IMR-90 (cell line): ENCODE data around the gene AFAP1L1. TPM values are rescaled to one million over a fixed set of nuclear protein-coding genes. Genes with fewer than 3 reads are reported as not detected.

Source experiments
- ATAC-seq: fragments of 200-7000 bp; cut with Tn5 transposase; 2 replicates; pipeline ENCODE4 v1.9.1; 2020; ENCODE audit warnings: low read depth, mild to moderate bottlenecking, moderate library complexity
- BruUV-seq: library from RNA; stranded (reverse); fragments of 400-500 nt; replicated peaks from 2 replicates; lab custom pipeline; 2021; lab: Mats Ljungman, UMichigan
- CTCF ChIA-PET: fragments of 300-600 bp; formaldehyde crosslinking; extraction: SDS; loops from one replicate; lab custom pipeline; 2021; ENCODE audit warnings: antibody characterized with exemption; lab: Yijun Ruan, JAX
- POLR2A ChIA-PET: fragments of 300-600 bp; sonication (Branson Sonifier 250); formaldehyde crosslinking; loops from one replicate; lab custom pipeline; 2022; ENCODE audit warnings: antibody characterized with exemption; ENCODE audit not compliant: unreplicated experiment; lab: Charles Lee
- DNase-seq: peaks from one replicate; pipeline ENCODE4 v3.0.0; 2013
- H2AFZ ChIP-seq: replicated peaks from 2 replicates; pipeline ENCODE3; 2013; ENCODE audit warnings: low read length, mild to moderate bottlenecking; ENCODE audit not compliant: poor library complexity
- H2AK5ac ChIP-seq: 2 replicates; pipeline ENCODE4 v1.6.1; 2013; ENCODE audit warnings: low read depth, low read length, inconsistent platforms
- H2AK9ac ChIP-seq: replicated peaks from 2 replicates; pipeline ENCODE3; 2013; ENCODE audit warnings: mild to moderate bottlenecking, low read depth, low read length, moderate library complexity; ENCODE audit not compliant: poor library complexity
- H2BK120ac ChIP-seq: 2 replicates; pipeline ENCODE4 v1.6.1; 2013; ENCODE audit warnings: low read depth, low read length, inconsistent platforms
- H2BK15ac ChIP-seq: 3 replicates; pipeline ENCODE4 v1.6.1; 2013; ENCODE audit warnings: low read depth, low read length, inconsistent platforms
- H2BK20ac ChIP-seq: 2 replicates; pipeline ENCODE4 v1.6.1; 2013; ENCODE audit warnings: low read depth, mild to moderate bottlenecking, inconsistent platforms, low read length, moderate library complexity
- H2BK5ac ChIP-seq: 2 replicates; pipeline ENCODE4 v1.6.1; 2013; ENCODE audit warnings: mild to moderate bottlenecking, low read depth, low read length, inconsistent platforms; ENCODE audit not compliant: poor library complexity, severe bottlenecking
- H3K14ac ChIP-seq: replicated peaks from 2 replicates; pipeline ENCODE4 v1.6.1; 2013; ENCODE audit warnings: low read depth, low read length, inconsistent platforms
- H3K18ac ChIP-seq: 2 replicates; pipeline ENCODE4 v1.6.1; 2013; ENCODE audit warnings: low read depth, low read length, control low read depth
- H3K23ac ChIP-seq: 2 replicates; pipeline ENCODE4 v1.6.1; 2013; ENCODE audit warnings: low read depth, low read length, inconsistent platforms
- H3K27ac ChIP-seq: 2 replicates; pipeline ENCODE4 v1.5.1; 2013; ENCODE audit warnings: mild to moderate bottlenecking, control low read depth, low read length; ENCODE audit not compliant: insufficient read depth
- H3K27me3 ChIP-seq: 2 replicates; pipeline ENCODE4 v1.6.1; 2013; ENCODE audit warnings: low read length; ENCODE audit not compliant: control insufficient read depth, insufficient read depth
- H3K36me3 ChIP-seq: 2 replicates; pipeline ENCODE4 v1.6.1; 2013; ENCODE audit warnings: low read length, mixed read lengths; ENCODE audit not compliant: control insufficient read depth, insufficient read depth
- H3K4ac ChIP-seq: 2 replicates; pipeline ENCODE4 v1.6.1; 2013; ENCODE audit warnings: low read depth, low read length, inconsistent platforms
- H3K4me1 ChIP-seq: 2 replicates; pipeline ENCODE4 v1.6.1; 2013; ENCODE audit warnings: low read length, mixed read lengths; ENCODE audit not compliant: control insufficient read depth, insufficient read depth
- H3K4me2 ChIP-seq: 2 replicates; pipeline ENCODE4 v1.6.1; 2013; ENCODE audit warnings: low read depth, mild to moderate bottlenecking, control low read depth, low read length, moderate library complexity
- H3K4me3 ChIP-seq: 2 replicates; pipeline ENCODE4 v1.5.1; 2013; ENCODE audit warnings: low read depth, mild to moderate bottlenecking, control low read depth, low read length, moderate library complexity; ENCODE audit not compliant: insufficient read depth
- H3K56ac ChIP-seq: 2 replicates; pipeline ENCODE4 v1.6.1; 2013; ENCODE audit warnings: low read length, inconsistent platforms; ENCODE audit not compliant: insufficient read depth; ENCODE audit errors: extremely low read depth
- H3K79me1 ChIP-seq, 2 experiments: 2 replicates each; pipeline ENCODE4 v1.6.1; 2013; ENCODE audit warnings: low read length in 2 of 2, inconsistent platforms in 1 of 2, low read depth in 1 of 2
- H3K9ac ChIP-seq: 2 replicates; pipeline ENCODE4 v1.6.1; 2013; ENCODE audit warnings: low read depth, low read length, control low read depth
- H3K9me1 ChIP-seq: 2 replicates; pipeline ENCODE4 v1.6.1; 2013; ENCODE audit warnings: low read length, inconsistent platforms; ENCODE audit not compliant: insufficient read depth
- H3K9me3 ChIP-seq: 2 replicates; pipeline ENCODE4 v1.6.1; 2013; ENCODE audit warnings: low read length; ENCODE audit not compliant: control insufficient read depth, insufficient read depth
- H4K20me1 ChIP-seq: 2 replicates; pipeline ENCODE4 v1.6.1; 2013; ENCODE audit warnings: low read length, inconsistent platforms; ENCODE audit not compliant: insufficient read depth
- H4K5ac ChIP-seq: 2 replicates; pipeline ENCODE4 v1.6.1; 2013; ENCODE audit warnings: mild to moderate bottlenecking, low read depth, low read length, control low read depth
- H4K8ac ChIP-seq, 2 experiments: 2 replicates each; pipeline ENCODE4 v1.6.1; 2013; ENCODE audit warnings: low read depth in 2 of 2, low read length in 2 of 2, control low read depth in 1 of 2, inconsistent platforms in 1 of 2
- H4K91ac ChIP-seq: 2 replicates; pipeline ENCODE4 v1.6.1; 2013; ENCODE audit warnings: low read depth, low read length, inconsistent platforms; ENCODE audit not compliant: insufficient read depth
- BHLHE40 ChIP-seq: fragments of 150-350 bp; IDR thresholded peaks from 2 replicates; pipeline ENCODE4 v1.6.1; 2016; ENCODE audit warnings: mild to moderate bottlenecking, low read depth, low read length
- CHD1 ChIP-seq: IDR thresholded peaks from 2 replicates; pipeline ENCODE4 v1.6.1; 2012; ENCODE audit warnings: low read depth, low read length, improper control_type of control experiment
- CTCF ChIP-seq: conservative IDR thresholded peaks from 2 replicates; pipeline ENCODE4 v1.5.1; 2012; ENCODE audit warnings: mild to moderate bottlenecking, low read depth, low read length, improper control_type of control experiment
- ELK1 ChIP-seq: fragments of 150-350 bp; IDR thresholded peaks from 2 replicates; pipeline ENCODE4 v1.6.1; 2016; ENCODE audit warnings: low read depth, mild to moderate bottlenecking, low read length, moderate library complexity, borderline replicate concordance
- MAFK ChIP-seq: IDR thresholded peaks from 2 replicates; pipeline ENCODE4 v1.6.1; 2012; ENCODE audit warnings: low read depth, low read length, improper control_type of control experiment
- MAZ ChIP-seq: IDR thresholded peaks from 2 replicates; pipeline ENCODE4 v1.6.1; 2012; ENCODE audit warnings: low read depth, mild to moderate bottlenecking, low read length, improper control_type of control experiment, moderate library complexity, borderline replicate concordance
- NFE2L2 ChIP-seq: fragments of 150-350 bp; IDR thresholded peaks from 2 replicates; pipeline ENCODE4 v1.6.1; 2016; ENCODE audit warnings: low read depth, mild to moderate bottlenecking, low read length
- POLR2A ChIP-seq: IDR thresholded peaks from 2 replicates; pipeline ENCODE4 v1.6.1; 2012; ENCODE audit warnings: mild to moderate bottlenecking, low read depth, low read length
- RCOR1 ChIP-seq: IDR thresholded peaks from 2 replicates; pipeline ENCODE4 v1.6.1; 2012; ENCODE audit warnings: mild to moderate bottlenecking, low read length, improper control_type of control experiment; ENCODE audit not compliant: insufficient replicate concordance
- RFX5 ChIP-seq: IDR thresholded peaks from 2 replicates; pipeline ENCODE4 v1.8.0; 2012; ENCODE audit warnings: low read depth, mild to moderate bottlenecking, low read length, moderate library complexity
- WGBS, 2 experiments: methylation state at CpG; one replicate each; pipeline versions ENCODE4 v1.1.5 to v1.1.7; 2013; ENCODE audit warnings: missing lambda C conversion rate in 2 of 2; ENCODE audit not compliant: insufficient read length in 1 of 2; ENCODE audit errors: extremely low coverage in 2 of 2; 5-methylcytosine and 5-hydroxymethylcytosine counted together
- dilution Hi-C: fragments of 300-500 bp; cut with HindIII; formaldehyde crosslinking; loops from one replicate; pipeline ENCODE4 v1.14.3; 2018; ENCODE audit warnings: low sequenced_read_pairs; ENCODE audit not compliant: unreplicated experiment
- in situ Hi-C: fragments of 300-500 bp; cut with MboI; formaldehyde crosslinking; loops from 3 replicates; pipeline ENCODE4 v1.14.3; 2019; ENCODE audit warnings: low sequenced_read_pairs, inconsistent platforms, mixed read lengths
- intact Hi-C: fragments of 100-400 bp; cut with micrococcal nuclease; formaldehyde crosslinking; loops from 2 replicates; pipeline ENCODE4 v1.10.0; 2022
- polyA plus RNA-seq, 3 experiments: library from polyadenylated mRNA; depleted of rRNA; stranded (reverse); fragments of >200 nt; gene quantifications; 2 replicates each; pipeline ENCODE4 v1.2.3, GENCODE V29; 2012; ENCODE audit warnings: low replicate concordance in 1 of 3
- total RNA-seq: library from RNA; depleted of rRNA; stranded (reverse); fragments of >200 nt; gene quantifications from 2 replicates; pipeline ENCODE4 v1.2.3, GENCODE V29; 2012

Gene AFAP1L1
- total and polyA plus RNA-seq, 2 of the 4 experiments (the other 2 are of a cell fraction), result 3.3 to 5.7 TPM

GRCh38 chr5:149386166-149386565, 114.5 kb downstream of the AFAP1L1 start:
- ATAC-seq, result no peak
- H3K4ac ChIP-seq, result peak overlapping the region; percentile 2; the same call in 1 of the 2 replicates
- peak overlapping the region; percentile 36; the same call in 1 of the 3 replicates for H2BK15ac ChIP-seq
- no peak for DNase-seq
- 0 out of 2 replicates have a peak overlapping the region, but pooled peaks have one; percentile 3 for H4K5ac ChIP-seq
- peaks cover 5 to 11% of the 10 kb centered on the region in 2 experiments; a peak in 1 of 4 replicates for H3K79me1 ChIP-seq
- H3K14ac ChIP-seq, result peak overlapping the region; percentile 33; the same call in 1 of the 2 replicates
- in situ Hi-C loops, result loop anchor here (5.0 kb wide), 1 partner anchor 46 kb away; no protein-coding TSS in a partner anchor
- no peaks in the 10 kb centered on the region for H3K36me3 ChIP-seq
- peak overlapping the region; percentile 26; the same call in 1 of the 2 replicates for H4K91ac ChIP-seq
- BruUV-seq, result no TSS peak
- intact Hi-C loops, result no loop called here
- H3K9me1 ChIP-seq, result peaks cover 9% of the 10 kb centered on the region; the same call in 1 of the 2 replicates
- H2AFZ ChIP-seq, result peak overlapping the region; percentile 3
- H3K23ac ChIP-seq, result no peak overlapping the region
- WGBS, 2 experiments, result 80% methylated on average over 3 of the region's 5 CpGs; no CpG with 5 or more reads in 1 of the 2 experiments
- no peak overlapping the region for H3K4me3 ChIP-seq
- CTCF ChIA-PET, result interaction anchor here (3.1 kb wide), 1 partner anchor 48 kb away, joined by 11 read pairs; no protein-coding TSS in a partner anchor
- H3K4me1 ChIP-seq, result peaks cover 29% of the 10 kb centered on the region
- peak overlapping the region; percentile 31; the same call in 1 of the 2 replicates for H2AK5ac ChIP-seq
- peaks cover 2% of the 10 kb centered on the region for H3K9me3 ChIP-seq
- H4K20me1 ChIP-seq, result no peaks in the 10 kb centered on the region; the same call in 1 of the 2 replicates
- H4K8ac ChIP-seq, result peak overlapping the region; percentile 43 to 45; a peak in 1 of 4 replicates
- peak overlapping the region; percentile 40; the same call in 1 of the 2 replicates for H3K18ac ChIP-seq
- no peak overlapping the region for H3K27ac ChIP-seq
- no peaks in the 10 kb centered on the region for H3K27me3 ChIP-seq
- TF ChIP-seq MAZ, result no peak
- TF ChIP-seq CHD1, result no peak
- no peak for TF ChIP-seq POLR2A
- no peak for TF ChIP-seq MAFK
- TF ChIP-seq RCOR1, result no peak
- TF ChIP-seq NFE2L2, result no peak
- no peak for TF ChIP-seq RFX5
- TF ChIP-seq ELK1, result no peak
- no peak for TF ChIP-seq BHLHE40
- TF ChIP-seq CTCF, result no peak
- peak overlapping the region; percentile 31; the same call in 1 of the 2 replicates for H2BK20ac ChIP-seq
- H2BK120ac ChIP-seq, result peak overlapping the region; percentile 20; the same call in 1 of the 2 replicates
- H2AK9ac ChIP-seq, result no peak overlapping the region
- no peak overlapping the region for H3K4me2 ChIP-seq
- POLR2A ChIA-PET, result interaction anchor here (1.1 kb wide), 1 partner anchor 22 kb away, joined by 3 read pairs; no protein-coding TSS in a partner anchor
- no peak overlapping the region for H2BK5ac ChIP-seq
- dilution Hi-C loops, result no loop called here
- H3K9ac ChIP-seq, result no peak overlapping the region
- no peak overlapping the region for H3K56ac ChIP-seq
